Kidney (tissue), 14 donors: ENCODE results near the gene TFB1M. TPM values are rescaled to one million over a fixed set of nuclear protein-coding genes. Genes with fewer than 3 reads are reported as not detected.

Source experiments
- DNase-seq, 5 donors: peaks; one replicate each; pipeline ENCODE4 v3.0.0-alpha.2; 2013 to 2020
- FAIRE-seq: peaks from 2 replicates; lab custom pipeline; 2012; peaks lifted over from hg19 to GRCh38; lab: Jason Lieb, UNC
- H3K27ac ChIP-seq, 2 donors: one replicate each; pipeline ENCODE4 v1.7.0; 2013; ENCODE audit warnings: low read depth in 2 of 2, low read length in 2 of 2, inconsistent platforms in 1 of 2
- H3K27me3 ChIP-seq: one replicate; pipeline ENCODE4 v1.7.1; 2013; ENCODE audit warnings: low read length, inconsistent platforms; ENCODE audit not compliant: control insufficient read depth, insufficient read depth
- H3K36me3 ChIP-seq, 3 donors: one replicate each; pipeline versions ENCODE4 v1.7.0 to v1.7.1; 2013; ENCODE audit warnings: low read length in 3 of 3, control low read depth in 1 of 3, inconsistent platforms in 1 of 3; ENCODE audit not compliant: insufficient read depth in 3 of 3, control insufficient read depth in 2 of 3
- H3K4me1 ChIP-seq, 3 donors: one replicate each; pipeline versions ENCODE4 v1.7.0 to v1.7.1; 2013; ENCODE audit warnings: low read length in 3 of 3, inconsistent platforms in 1 of 3, low read depth in 1 of 3; ENCODE audit not compliant: control insufficient read depth in 2 of 3, insufficient read depth in 2 of 3
- H3K4me3 ChIP-seq, 3 donors: one replicate each; pipeline versions ENCODE4 v1.7.0 to v1.8.1; 2013; ENCODE audit warnings: low read length in 3 of 3, control low read depth in 1 of 3, inconsistent platforms in 1 of 3
- H3K9ac ChIP-seq, 3 donors: one replicate each; pipeline versions ENCODE4 v1.7.0 to v1.7.1; 2013; ENCODE audit warnings: low read length in 3 of 3, control low read depth in 1 of 3, inconsistent platforms in 1 of 3
- H3K9me3 ChIP-seq, 3 donors: one replicate each; pipeline versions ENCODE4 v1.7.0 to v1.7.1; 2013; ENCODE audit warnings: low read length in 3 of 3, control low read depth in 1 of 3, inconsistent platforms in 1 of 3; ENCODE audit not compliant: control insufficient read depth in 2 of 3, insufficient read depth in 1 of 3
- intact Hi-C: fragments of 100-400 bp; cut with DNase I; formaldehyde crosslinking; loops from one replicate; pipeline ENCODE4 v1.11.1; 2022
- polyA plus RNA-seq: library from polyadenylated mRNA; stranded (reverse); fragments of 350-450 nt; fragmentation: Illumina TruSeq; extraction: RNeasy Lipid Tissue Mini Kit (QIAGEN cat#74804); gene quantifications from one replicate; pipeline ENCODE4 v1.2.3, GENCODE V29; 2014; ENCODE audit warnings: low read depth, low replicate concordance; ENCODE audit not compliant: insufficient read depth
- total RNA-seq: library from RNA; stranded (reverse); fragmentation: NEBNext Ultra II Directional; extraction: Animal tissue kit (Norgen Biotek cat#: 25700); gene quantifications from one replicate; pipeline ENCODE4 v1.2.1, GENCODE V29; 2021
- TF ChIP-seq, protein P1 (sequence below): IDR thresholded peaks from 3 replicates; pipeline ENCODE4 v1.5.1; 2012; ENCODE audit warnings: mild to moderate bottlenecking, moderate library complexity, borderline replicate concordance; ENCODE audit not compliant: insufficient read depth; ENCODE audit errors: extremely low read depth
- donor health status: control.
- donor health status: control.
- donor health status: control.
- donor health status: control.
- donor health status: control.
- donor health status: DM: yes; HTN: yes; CAD: no.
- donor health status: Normal renal cell carcinoma (clear cell type).

Gene TFB1M
- total and polyA plus RNA-seq, 2 donors from 2014 or later = 16.3 to 28.1 TPM

DNA sequence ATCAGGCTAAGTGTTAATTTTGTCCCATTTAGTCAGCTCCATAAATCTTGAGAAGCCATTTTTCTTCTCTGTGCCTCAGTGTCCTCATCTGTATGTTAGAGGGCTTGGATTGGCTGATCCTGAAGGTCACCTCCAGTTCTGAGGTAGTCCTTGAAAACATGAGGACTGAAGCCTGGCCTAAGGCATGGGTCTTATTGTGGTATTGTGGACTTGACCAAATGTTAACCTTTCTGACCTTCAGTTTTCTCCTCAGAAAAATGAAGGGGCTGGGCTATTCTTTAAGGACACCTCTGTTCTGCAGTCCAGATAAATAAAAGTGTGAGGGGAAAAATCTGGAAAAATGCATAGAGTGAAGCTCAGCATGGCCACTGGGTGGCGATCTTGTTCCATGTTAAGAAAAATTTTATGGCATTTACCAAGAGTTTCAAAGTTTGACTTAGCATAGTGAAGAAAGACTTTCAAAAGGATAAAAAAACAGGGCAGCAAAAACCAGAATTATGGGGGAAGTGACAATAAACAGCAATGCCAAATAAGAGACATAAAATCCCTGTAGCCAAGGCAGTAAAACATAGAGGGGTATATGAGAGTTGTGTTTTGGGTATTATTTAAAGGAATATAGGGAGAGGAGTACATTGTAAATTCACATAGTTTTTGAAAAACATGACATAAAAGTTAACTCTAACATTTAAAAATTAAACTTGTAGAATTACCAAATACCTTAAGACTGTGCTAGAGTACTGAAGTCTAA, 13.2 kb upstream of the TFB1M start:
- H3K9me3 ChIP-seq = no peaks in the 10 kb centered on the region
- intact Hi-C loops = no loop called here
- H3K27me3 ChIP-seq = no peaks in the 10 kb centered on the region
- DNase-seq = peak in 4 of 5 donors; percentile 67 to 83 (median 76)
- TF ChIP-seq, protein P1, sequence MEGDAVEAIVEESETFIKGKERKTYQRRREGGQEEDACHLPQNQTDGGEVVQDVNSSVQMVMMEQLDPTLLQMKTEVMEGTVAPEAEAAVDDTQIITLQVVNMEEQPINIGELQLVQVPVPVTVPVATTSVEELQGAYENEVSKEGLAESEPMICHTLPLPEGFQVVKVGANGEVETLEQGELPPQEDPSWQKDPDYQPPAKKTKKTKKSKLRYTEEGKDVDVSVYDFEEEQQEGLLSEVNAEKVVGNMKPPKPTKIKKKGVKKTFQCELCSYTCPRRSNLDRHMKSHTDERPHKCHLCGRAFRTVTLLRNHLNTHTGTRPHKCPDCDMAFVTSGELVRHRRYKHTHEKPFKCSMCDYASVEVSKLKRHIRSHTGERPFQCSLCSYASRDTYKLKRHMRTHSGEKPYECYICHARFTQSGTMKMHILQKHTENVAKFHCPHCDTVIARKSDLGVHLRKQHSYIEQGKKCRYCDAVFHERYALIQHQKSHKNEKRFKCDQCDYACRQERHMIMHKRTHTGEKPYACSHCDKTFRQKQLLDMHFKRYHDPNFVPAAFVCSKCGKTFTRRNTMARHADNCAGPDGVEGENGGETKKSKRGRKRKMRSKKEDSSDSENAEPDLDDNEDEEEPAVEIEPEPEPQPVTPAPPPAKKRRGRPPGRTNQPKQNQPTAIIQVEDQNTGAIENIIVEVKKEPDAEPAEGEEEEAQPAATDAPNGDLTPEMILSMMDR = peak; percentile 81
- H3K4me3 ChIP-seq = no peak overlapping the region
- no peaks in the 10 kb centered on the region for H3K36me3 ChIP-seq
- H3K4me1 ChIP-seq = no peaks in the 10 kb centered on the region
- H3K9ac ChIP-seq = peak overlapping the region in 1 of 3 donors; percentile 24
- no peak overlapping the region for H3K27ac ChIP-seq
- FAIRE-seq = peak; percentile 88

DNA sequence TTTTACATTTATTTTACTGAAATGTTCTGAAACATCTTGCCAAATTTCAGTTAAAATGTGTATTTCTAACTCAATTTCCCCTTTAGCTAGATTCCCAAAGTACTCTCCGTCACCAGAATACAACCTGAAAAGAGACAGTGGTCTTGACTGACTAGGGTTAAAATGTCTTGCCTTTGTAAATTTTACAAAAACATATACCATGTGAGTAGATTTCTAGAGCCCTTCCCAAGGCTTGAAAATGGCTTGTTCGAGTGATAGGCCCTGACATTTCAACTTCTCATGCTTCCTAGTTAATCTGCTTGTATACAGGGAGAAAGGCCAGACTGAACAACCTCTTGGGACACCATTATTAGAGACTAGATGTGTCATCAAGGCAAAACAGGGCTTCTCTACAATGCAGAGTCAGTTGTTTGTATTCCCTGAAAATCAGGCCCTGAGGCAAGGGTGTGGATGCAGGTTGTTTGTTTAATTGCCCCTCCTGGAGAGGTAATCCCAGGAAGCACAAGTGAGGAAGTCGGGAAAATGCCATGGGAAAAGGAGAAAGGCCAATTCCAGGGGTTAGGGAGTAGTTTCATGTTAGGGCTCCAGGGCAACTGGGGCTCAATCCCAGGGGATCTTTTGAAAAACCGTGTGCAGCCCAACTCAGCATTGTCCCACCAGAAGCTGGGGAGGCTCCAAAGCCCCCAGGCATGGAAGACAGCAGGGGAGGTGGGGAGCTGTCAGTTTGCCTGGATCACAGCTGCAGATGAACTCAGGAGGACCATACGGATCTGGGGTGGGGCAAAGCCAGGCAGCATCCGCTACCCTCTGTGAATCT, 11.6 kb upstream of the TFB1M start:
- Histone ChIP-seq H3K9me3 (no peaks in the 10 kb centered on the region), H3K27ac (no peak overlapping the region), H3K27me3 (no peaks in the 10 kb centered on the region), H3K4me3 (no peak overlapping the region), H3K9ac (no peak overlapping the region), H3K36me3 (no peaks in the 10 kb centered on the region), H3K4me1 (no peaks in the 10 kb centered on the region)
- intact Hi-C loops = no loop called here
- no peak for DNase-seq
- FAIRE-seq = no peak
- TF ChIP-seq, protein P1 = no peak

DNA sequence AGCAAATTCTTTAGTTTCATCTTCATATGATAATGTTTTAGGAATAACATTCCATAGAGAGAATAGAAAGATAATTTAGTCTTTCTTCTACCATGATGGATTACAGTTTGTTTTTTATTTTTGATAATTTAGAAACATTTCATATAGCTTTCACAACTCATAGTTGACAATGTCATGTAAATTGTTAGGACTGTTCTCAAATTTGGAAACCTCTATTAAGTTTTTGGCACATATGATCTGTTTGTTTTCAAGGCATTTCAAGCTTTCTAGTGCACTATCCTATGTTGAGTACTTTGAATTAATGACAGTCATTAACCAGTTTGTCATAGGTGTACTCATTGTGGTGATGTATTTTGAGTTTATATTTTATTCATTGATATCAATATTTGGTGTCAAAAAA, 10.7 kb upstream of the TFB1M start:
- H3K4me1 ChIP-seq = no peaks in the 10 kb centered on the region
- intact Hi-C loops = no loop called here
- no peaks in the 10 kb centered on the region for H3K9me3 ChIP-seq
- no peak overlapping the region for H3K27ac ChIP-seq
- H3K9ac ChIP-seq = no peak overlapping the region
- no peaks in the 10 kb centered on the region for H3K27me3 ChIP-seq
- no peak overlapping the region for H3K4me3 ChIP-seq
- FAIRE-seq = no peak
- H3K36me3 ChIP-seq = no peaks in the 10 kb centered on the region
- DNase-seq = no peak
- TF ChIP-seq, protein P1 = no peak
